Loucy (cell line): Measurements from ENCODE around the gene PBRM1.

Experiments used
- H2AFZ ChIP-seq: fragments of 200-600 bp; sonication (generic); 2 replicates; pipeline ENCODE4 v1.6.0; 2016; ENCODE audit warnings: antibody characterized with exemption, mild to moderate bottlenecking, low read length, moderate library complexity
- H3F3A ChIP-seq: fragments of 200-600 bp; 2 replicates; pipeline ENCODE4 v1.6.0; 2016; ENCODE audit warnings: antibody characterized with exemption, low read depth, mild to moderate bottlenecking
- H3K27me3 ChIP-seq: fragments of 200-600 bp; sonication (generic); 2 replicates; pipeline ENCODE4 v1.6.1; 2014; ENCODE audit warnings: low read length, mild to moderate bottlenecking; ENCODE audit not compliant: insufficient read depth, poor library complexity, severe bottlenecking
- H3K36me3 ChIP-seq: fragments of 200-600 bp; sonication (generic); 2 replicates; pipeline ENCODE4 v1.6.1; 2016; ENCODE audit warnings: low read length; ENCODE audit not compliant: insufficient read depth
- H3K4me1 ChIP-seq: fragments of 200-600 bp; sonication (generic); 2 replicates; pipeline ENCODE4 v1.5.1; 2014; ENCODE audit warnings: low read length, mild to moderate bottlenecking; ENCODE audit not compliant: insufficient read depth, poor library complexity, severe bottlenecking
- H3K4me2 ChIP-seq: fragments of 200-600 bp; sonication (generic); 2 replicates; pipeline ENCODE4 v1.6.0; 2014; ENCODE audit warnings: antibody characterized with exemption, low read length, low read depth, mild to moderate bottlenecking; ENCODE audit not compliant: poor library complexity, severe bottlenecking
- H3K4me3 ChIP-seq: fragments of 200-600 bp; sonication (generic); 2 replicates; pipeline ENCODE4 v1.5.1; 2014; ENCODE audit warnings: low read length, mild to moderate bottlenecking, mixed read lengths; ENCODE audit not compliant: poor library complexity, severe bottlenecking
- H3K79me2 ChIP-seq: fragments of 200-600 bp; sonication (generic); 2 replicates; pipeline ENCODE4 v1.6.1; 2014; ENCODE audit warnings: low read length; ENCODE audit not compliant: insufficient read depth
- H3K9ac ChIP-seq: fragments of 200-600 bp; sonication (generic); 2 replicates; pipeline ENCODE4 v1.6.0; 2014; ENCODE audit warnings: mild to moderate bottlenecking, low read depth, low read length, moderate library complexity; ENCODE audit not compliant: poor library complexity, severe bottlenecking
- H3K9me2 ChIP-seq: fragments of 200-600 bp; sonication (generic); replicated peaks from 2 replicates; pipeline ENCODE4 v1.6.1; 2016; ENCODE audit warnings: low read depth, low read length, mixed read lengths
- H3K9me3 ChIP-seq: fragments of 200-600 bp; sonication (generic); 2 replicates; pipeline ENCODE4 v1.6.1; 2014; ENCODE audit warnings: mild to moderate bottlenecking, antibody characterized with exemption, low read length, low read depth; ENCODE audit not compliant: insufficient read depth
- H4K20me1 ChIP-seq: fragments of 200-600 bp; sonication (generic); 2 replicates; pipeline ENCODE4 v1.6.0; 2014; ENCODE audit warnings: antibody characterized with exemption, low read length, mild to moderate bottlenecking; ENCODE audit not compliant: insufficient read depth, poor library complexity, severe bottlenecking
- EZH2phosphoT487 ChIP-seq: fragments of 200-600 bp; IDR thresholded peaks from 2 replicates; pipeline ENCODE4 v1.6.1; 2018; ENCODE audit warnings: antibody characterized with exemption, mild to moderate bottlenecking, moderate library complexity, borderline replicate concordance
- TF ChIP-seq, protein P1 (sequence below): fragments of 200-600 bp; sonication (generic); conservative IDR thresholded peaks from 2 replicates; pipeline ENCODE4 v1.5.1; 2014; ENCODE audit warnings: mild to moderate bottlenecking, antibody characterized with exemption, low read length

Gene PBRM1

DNA sequence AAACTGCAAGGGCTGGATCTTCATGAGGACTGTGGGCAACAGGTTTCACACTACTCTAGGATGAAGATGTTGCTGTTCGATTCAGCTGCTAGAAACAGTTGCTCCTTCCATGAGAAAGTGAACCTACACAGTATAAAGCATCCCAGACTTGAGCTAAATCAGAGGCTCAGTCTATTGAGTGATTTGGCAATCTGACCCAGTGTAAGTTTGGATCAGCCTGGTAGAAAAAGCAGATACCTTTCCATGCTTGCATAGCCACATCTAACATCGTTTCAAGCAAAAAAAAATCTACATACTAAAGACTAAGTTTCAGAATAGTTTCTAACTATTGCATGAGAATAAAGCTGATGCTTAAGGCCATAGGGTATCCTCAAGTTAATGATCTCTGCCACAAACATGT is 144.7 kb downstream of the PBRM1 start:
- Histone ChIP-seq H2AFZ (no peak overlapping the region), H3F3A (no peaks in the 10 kb centered on the region), H3K4me2 (no peak overlapping the region), H3K79me2 (peaks cover 29% of the 10 kb centered on the region), H3K27me3 (no peaks in the 10 kb centered on the region), H4K20me1 (peaks cover 25% of the 10 kb centered on the region), H3K36me3 (no peaks in the 10 kb centered on the region), H3K4me1 (peaks cover 27% of the 10 kb centered on the region), H3K9me2 (no peaks in the 10 kb centered on the region), H3K4me3 (no peak overlapping the region), H3K9ac (no peak overlapping the region), H3K9me3 (no peaks in the 10 kb centered on the region)
- TF ChIP-seq, protein P1, sequence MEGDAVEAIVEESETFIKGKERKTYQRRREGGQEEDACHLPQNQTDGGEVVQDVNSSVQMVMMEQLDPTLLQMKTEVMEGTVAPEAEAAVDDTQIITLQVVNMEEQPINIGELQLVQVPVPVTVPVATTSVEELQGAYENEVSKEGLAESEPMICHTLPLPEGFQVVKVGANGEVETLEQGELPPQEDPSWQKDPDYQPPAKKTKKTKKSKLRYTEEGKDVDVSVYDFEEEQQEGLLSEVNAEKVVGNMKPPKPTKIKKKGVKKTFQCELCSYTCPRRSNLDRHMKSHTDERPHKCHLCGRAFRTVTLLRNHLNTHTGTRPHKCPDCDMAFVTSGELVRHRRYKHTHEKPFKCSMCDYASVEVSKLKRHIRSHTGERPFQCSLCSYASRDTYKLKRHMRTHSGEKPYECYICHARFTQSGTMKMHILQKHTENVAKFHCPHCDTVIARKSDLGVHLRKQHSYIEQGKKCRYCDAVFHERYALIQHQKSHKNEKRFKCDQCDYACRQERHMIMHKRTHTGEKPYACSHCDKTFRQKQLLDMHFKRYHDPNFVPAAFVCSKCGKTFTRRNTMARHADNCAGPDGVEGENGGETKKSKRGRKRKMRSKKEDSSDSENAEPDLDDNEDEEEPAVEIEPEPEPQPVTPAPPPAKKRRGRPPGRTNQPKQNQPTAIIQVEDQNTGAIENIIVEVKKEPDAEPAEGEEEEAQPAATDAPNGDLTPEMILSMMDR = no peak
- TF ChIP-seq EZH2phosphoT487 = no peak

DNA sequence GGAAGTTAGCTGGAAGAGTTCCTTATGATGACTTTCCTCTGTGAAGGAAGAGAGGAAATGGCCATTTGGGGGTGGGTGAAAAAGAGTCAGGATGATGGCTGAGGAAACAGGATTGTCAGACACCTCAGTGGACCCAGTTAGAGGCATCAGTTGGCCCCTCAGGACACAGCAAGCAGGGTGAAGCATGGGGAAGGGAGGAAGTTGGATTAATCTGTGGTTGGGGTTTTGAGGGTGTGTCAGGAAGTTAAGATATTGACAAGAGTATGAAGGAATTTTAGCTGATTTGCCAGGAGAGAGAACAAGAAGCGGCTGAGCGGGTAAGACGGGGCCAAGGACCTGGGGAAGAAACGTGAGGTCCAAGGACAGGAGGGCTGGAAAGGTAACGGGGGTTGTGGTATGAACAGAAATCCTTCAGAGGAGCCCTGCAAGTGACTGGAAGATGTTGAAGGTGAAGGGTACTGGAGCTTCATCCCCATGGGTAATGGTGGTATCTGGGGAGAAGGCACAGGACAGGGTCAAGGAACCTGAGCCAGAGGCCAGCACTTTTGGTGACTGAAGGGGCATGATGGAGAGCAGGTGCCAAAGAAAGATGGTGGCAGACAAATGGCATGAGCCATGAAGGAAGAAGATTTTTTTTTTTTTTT is 146.6 kb downstream of the PBRM1 start:
- H3K27me3 ChIP-seq = no peaks in the 10 kb centered on the region
- H3K9me3 ChIP-seq = no peaks in the 10 kb centered on the region
- TF ChIP-seq, protein P1 = no peak
- TF ChIP-seq EZH2phosphoT487 = no peak
- peaks cover 29% of the 10 kb centered on the region for H3K79me2 ChIP-seq
- H3K4me1 ChIP-seq = peaks cover 31% of the 10 kb centered on the region
- H2AFZ ChIP-seq = no peak overlapping the region
- H4K20me1 ChIP-seq = peaks cover 25% of the 10 kb centered on the region
- H3K36me3 ChIP-seq = no peaks in the 10 kb centered on the region
- peak overlapping the region; percentile 54 for H3K9ac ChIP-seq
- H3F3A ChIP-seq = no peaks in the 10 kb centered on the region
- H3K9me2 ChIP-seq = no peaks in the 10 kb centered on the region
- H3K4me3 ChIP-seq = peak overlapping the region; percentile 61
- H3K4me2 ChIP-seq = peak overlapping the region; percentile 91

DNA sequence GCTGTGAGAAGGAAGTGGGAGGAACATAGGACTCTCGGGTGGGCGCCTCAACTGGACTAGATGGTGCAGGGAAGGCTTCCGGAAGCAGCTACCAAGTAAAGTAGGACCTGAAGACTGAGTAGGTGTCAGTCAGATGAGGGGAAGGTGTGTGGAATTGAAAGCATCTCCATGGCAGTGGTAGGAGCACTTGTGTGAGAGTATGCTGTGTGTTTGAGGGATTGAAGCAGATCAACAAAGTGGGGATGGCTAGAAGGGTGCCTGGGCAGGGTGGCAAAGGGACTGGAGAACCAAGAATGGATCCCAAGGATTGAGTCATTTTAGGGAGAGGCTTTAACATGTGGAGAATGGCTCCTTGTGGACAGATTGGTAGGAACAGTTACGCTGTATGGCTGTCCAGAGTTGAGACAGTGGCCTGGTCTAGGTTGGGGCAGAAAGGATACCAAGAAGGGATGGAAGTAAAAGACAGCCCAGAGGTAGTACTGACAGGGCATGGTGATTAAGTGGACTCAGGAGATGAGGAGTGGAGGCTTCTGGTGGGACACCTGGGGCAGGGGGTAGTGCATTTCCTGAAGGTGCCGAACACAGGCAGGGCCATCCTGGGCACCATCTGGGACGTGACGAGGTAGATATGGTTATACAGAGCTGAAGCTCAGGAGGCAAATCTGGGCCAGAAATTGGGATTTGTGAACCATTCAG is 147.8 kb downstream of the PBRM1 start:
- TF ChIP-seq, protein P1 = no peak
- TF ChIP-seq EZH2phosphoT487 = no peak
- peaks cover 29% of the 10 kb centered on the region for H3K79me2 ChIP-seq

More for the DNA sequence above, 147.8 kb downstream of the PBRM1 start:
- Histone ChIP-seq H3K9me2 (no peaks in the 10 kb centered on the region), H3K4me1 (peaks cover 31% of the 10 kb centered on the region), H3K9me3 (no peaks in the 10 kb centered on the region), H3K9ac (peak overlapping the region; percentile 85), H3K4me3 (peak overlapping the region; percentile 94), H3K36me3 (no peaks in the 10 kb centered on the region), H4K20me1 (peaks cover 25% of the 10 kb centered on the region), H3F3A (no peaks in the 10 kb centered on the region), H3K27me3 (no peaks in the 10 kb centered on the region), H3K4me2 (peak overlapping the region; percentile 91), H2AFZ (no peak overlapping the region)
